Neural progenitor cell (in vitro differentiated cells): ENCODE measurements around the gene MAP2K5.

Source experiments
- EZH2 ChIP-seq: fragments of 200-600 bp; sonication (generic); IDR thresholded peaks from 2 replicates; pipeline ENCODE4 v1.6.1; 2017; ENCODE audit warnings: antibody characterized with exemption, mild to moderate bottlenecking, moderate library complexity
- EZH2phosphoT487 ChIP-seq: fragments of 200-600 bp; sonication (generic); IDR thresholded peaks from 2 replicates; pipeline ENCODE4 v1.6.1; 2017; ENCODE audit warnings: antibody characterized with exemption
- TF ChIP-seq, protein P1 (sequence below): fragments of 200-600 bp; sonication (generic); IDR thresholded peaks from 2 replicates; pipeline ENCODE4 v1.5.1; 2017; ENCODE audit warnings: antibody characterized with exemption, mild to moderate bottlenecking

DNA sequence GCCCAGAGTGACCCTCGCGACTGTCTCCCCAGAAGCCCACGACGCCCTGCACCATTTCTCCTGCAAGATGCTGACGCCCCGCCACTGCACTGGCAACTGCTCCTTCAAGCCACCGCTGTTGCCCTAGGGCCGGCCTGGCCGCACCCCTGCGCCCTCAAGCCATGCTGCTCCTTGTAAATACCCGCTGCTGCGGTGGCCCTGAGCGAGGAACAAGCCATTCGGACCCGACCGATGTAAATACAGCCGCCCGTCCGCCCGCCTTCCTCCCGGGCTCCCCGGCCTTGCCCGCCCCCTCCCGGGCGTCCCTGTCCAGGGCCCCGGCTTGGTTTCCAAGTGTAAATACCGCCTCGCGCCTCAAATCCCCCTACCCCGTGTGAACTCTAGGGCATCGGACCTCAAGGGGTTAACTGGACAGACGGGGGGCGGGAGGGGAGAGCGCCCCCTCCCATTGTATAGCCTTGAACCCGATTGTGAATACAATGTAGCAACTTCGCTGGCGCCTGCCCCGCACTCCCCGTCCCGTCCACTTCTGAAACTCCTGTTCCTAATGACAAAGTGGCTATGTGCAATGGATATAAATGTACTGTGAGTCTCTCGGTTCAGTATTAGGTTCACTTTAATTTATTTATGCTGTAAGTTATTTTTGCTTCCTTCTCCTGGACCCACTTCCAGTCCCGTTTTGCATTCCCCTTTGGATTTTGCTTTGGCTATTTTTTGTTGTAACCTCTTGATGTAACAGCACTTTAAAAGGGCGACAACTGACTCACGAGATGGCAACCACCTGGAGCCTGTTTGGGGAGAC, 291.4 kb downstream of the MAP2K5 start:
- peak; percentile 53 for TF ChIP-seq EZH2
- TF ChIP-seq, protein P1, sequence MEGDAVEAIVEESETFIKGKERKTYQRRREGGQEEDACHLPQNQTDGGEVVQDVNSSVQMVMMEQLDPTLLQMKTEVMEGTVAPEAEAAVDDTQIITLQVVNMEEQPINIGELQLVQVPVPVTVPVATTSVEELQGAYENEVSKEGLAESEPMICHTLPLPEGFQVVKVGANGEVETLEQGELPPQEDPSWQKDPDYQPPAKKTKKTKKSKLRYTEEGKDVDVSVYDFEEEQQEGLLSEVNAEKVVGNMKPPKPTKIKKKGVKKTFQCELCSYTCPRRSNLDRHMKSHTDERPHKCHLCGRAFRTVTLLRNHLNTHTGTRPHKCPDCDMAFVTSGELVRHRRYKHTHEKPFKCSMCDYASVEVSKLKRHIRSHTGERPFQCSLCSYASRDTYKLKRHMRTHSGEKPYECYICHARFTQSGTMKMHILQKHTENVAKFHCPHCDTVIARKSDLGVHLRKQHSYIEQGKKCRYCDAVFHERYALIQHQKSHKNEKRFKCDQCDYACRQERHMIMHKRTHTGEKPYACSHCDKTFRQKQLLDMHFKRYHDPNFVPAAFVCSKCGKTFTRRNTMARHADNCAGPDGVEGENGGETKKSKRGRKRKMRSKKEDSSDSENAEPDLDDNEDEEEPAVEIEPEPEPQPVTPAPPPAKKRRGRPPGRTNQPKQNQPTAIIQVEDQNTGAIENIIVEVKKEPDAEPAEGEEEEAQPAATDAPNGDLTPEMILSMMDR = peak; percentile 71
- peak; percentile 83 for TF ChIP-seq EZH2phosphoT487
